Endothelial cell of umbilical vein (primary cell): Measurements from ENCODE around the gene LYSMD3. TPM values are rescaled to one million over a fixed set of nuclear protein-coding genes. Genes with fewer than 3 reads are reported as not detected.

Experiments used
- BruUV-seq: library from RNA; stranded (reverse); fragments of 400-500 nt; replicated peaks from 2 replicates; lab custom pipeline; 2021; lab: Mats Ljungman, UMichigan
- CTCF ChIA-PET: fragments of 300-600, 350-600 bp; sonication (Branson Sonifier 250); formaldehyde crosslinking; loops from one replicate; lab custom pipeline; 2021; ENCODE audit warnings: antibody characterized with exemption, inconsistent platforms; lab: Charles Lee
- POLR2A ChIA-PET: fragments of 300-600, 350-600 bp; sonication (Branson Sonifier 250); formaldehyde crosslinking; loops from one replicate; lab custom pipeline; 2021; ENCODE audit warnings: antibody characterized with exemption, inconsistent platforms; lab: Charles Lee
- DNase-seq: peaks from one replicate; pipeline ENCODE4 v3.0.0-alpha.2; 2011; ENCODE audit warnings: low read depth, low spot score
- FAIRE-seq: peaks from 2 replicates; lab custom pipeline; 2011; peaks lifted over from hg19 to GRCh38; lab: Jason Lieb, UNC
- H2AFZ ChIP-seq: 2 replicates; pipeline ENCODE4 v1.6.0; 2012; ENCODE audit warnings: low read depth, low read length, control low read depth, inconsistent platforms
- H3K27ac ChIP-seq: 2 replicates; pipeline ENCODE4 v1.5.1; 2011; ENCODE audit warnings: low read depth, mild to moderate bottlenecking, control low read depth, low read length, moderate library complexity; ENCODE audit not compliant: insufficient read depth
- H3K27me3 ChIP-seq, 2 experiments: 2 replicates each; pipeline versions ENCODE4 v1.6.0 to v1.6.1; 2011; ENCODE audit warnings: low read length in 2 of 2, mixed read lengths in 1 of 2; ENCODE audit not compliant: control insufficient read depth in 2 of 2, insufficient read depth in 2 of 2
- H3K36me3 ChIP-seq, 2 experiments: 2 replicates in 1 of 2; 3 replicates in 1 of 2; pipeline ENCODE4 v1.5.1; 2011; ENCODE audit warnings: low read length in 2 of 2, mild to moderate bottlenecking in 1 of 2, moderate library complexity in 1 of 2; ENCODE audit not compliant: control insufficient read depth in 2 of 2, insufficient read depth in 2 of 2; ENCODE audit errors: extremely low read depth in 1 of 2
- H3K4me1 ChIP-seq: 3 replicates; pipeline ENCODE4 v1.5.1; 2011; ENCODE audit warnings: mild to moderate bottlenecking, low read length; ENCODE audit not compliant: control insufficient read depth, insufficient read depth; ENCODE audit errors: extremely low read depth
- H3K4me2 ChIP-seq: 2 replicates; pipeline ENCODE4 v1.6.1; 2011; ENCODE audit warnings: low read length, control low read depth, mixed read lengths; ENCODE audit not compliant: insufficient read depth
- H3K4me3 ChIP-seq, 3 experiments: fragments of 200-600 bp in 1 of 3; sonication (generic), shearing (Covaris generic) in 1 of 3; replicated peaks in 1 of 3; 2 replicates each; pipeline ENCODE4 v1.5.1; 2011 to 2016; ENCODE audit warnings: control low read depth in 3 of 3, low read length in 3 of 3, mild to moderate bottlenecking in 2 of 3, inconsistent platforms in 1 of 3, low read depth in 1 of 3, moderate library complexity in 1 of 3; ENCODE audit not compliant: insufficient read depth in 1 of 3
- H3K79me2 ChIP-seq: 2 replicates; pipeline ENCODE4 v1.6.0; 2012; ENCODE audit warnings: low read length, inconsistent platforms; ENCODE audit not compliant: control insufficient read depth, insufficient read depth
- H3K9ac ChIP-seq: replicated peaks from 2 replicates; pipeline ENCODE3; 2011; ENCODE audit warnings: low read length, control low read depth; ENCODE audit not compliant: insufficient read depth; ENCODE audit errors: extremely low read depth
- H3K9me1 ChIP-seq: replicated peaks from 3 replicates; pipeline ENCODE4 v1.6.0; 2011; ENCODE audit warnings: mild to moderate bottlenecking, low read length; ENCODE audit not compliant: control insufficient read depth, insufficient read depth; ENCODE audit errors: extremely low read depth
- H3K9me3 ChIP-seq: replicated peaks from 2 replicates; pipeline ENCODE4 v1.5.1; 2012; ENCODE audit warnings: low read length, inconsistent platforms; ENCODE audit not compliant: control insufficient read depth, insufficient read depth
- H4K20me1 ChIP-seq: replicated peaks from 2 replicates; pipeline ENCODE3; 2011; ENCODE audit warnings: mild to moderate bottlenecking, low read length; ENCODE audit not compliant: control insufficient read depth, insufficient read depth; ENCODE audit errors: extremely low read depth
- CTCF ChIP-seq, 2 donors: IDR thresholded peaks; 1 replicate in 1 of 2; 2 replicates in 1 of 2; pipeline ENCODE4 v1.5.1; 2011; ENCODE audit warnings: low read length in 2 of 2, mild to moderate bottlenecking in 2 of 2, moderate library complexity in 2 of 2, control low read depth in 1 of 2, inconsistent platforms in 1 of 2, low read depth in 1 of 2; ENCODE audit not compliant: insufficient read depth in 1 of 2; ENCODE audit errors: extremely low read depth in 1 of 2
- EZH2 ChIP-seq: IDR thresholded peaks from 2 replicates; pipeline ENCODE4 v1.6.1; 2012; ENCODE audit warnings: borderline replicate concordance, low read depth, mild to moderate bottlenecking, moderate library complexity, low read length, inconsistent platforms; ENCODE audit not compliant: severe bottlenecking
- GATA2 ChIP-seq: IDR thresholded peaks from 2 replicates; pipeline ENCODE4 v1.7.0; 2011; ENCODE audit warnings: low read depth, mild to moderate bottlenecking, moderate library complexity, mixed read lengths, low read length; ENCODE audit not compliant: insufficient read length, insufficient read depth
- POLR2A ChIP-seq: IDR thresholded peaks from 2 replicates; pipeline ENCODE4 v1.6.1; 2012; ENCODE audit warnings: low read depth, mild to moderate bottlenecking, control low read depth, low read length
- POLR2AphosphoS5 ChIP-seq: IDR thresholded peaks from 2 replicates; pipeline ENCODE4 v1.6.1; 2012; ENCODE audit warnings: low read depth, mild to moderate bottlenecking, control low read depth, low read length, moderate library complexity; ENCODE audit not compliant: insufficient read depth
- dilution Hi-C: fragments of 300-500 bp; cut with MboI; formaldehyde crosslinking; loops from one replicate; pipeline ENCODE4 v1.15.0; 2019; ENCODE audit warnings: low sequenced_read_pairs; ENCODE audit not compliant: extremely low pct_ligation_motif_present
- intact Hi-C: fragments of 100-400 bp; cut with micrococcal nuclease; formaldehyde crosslinking; loops from one replicate; pipeline ENCODE4 v1.10.0; 2022
- polyA plus RNA-seq, 4 experiments: library from polyadenylated mRNA; depleted of rRNA in 3 of 4; stranded (reverse) in 3 of 4; unstranded in 1 of 4; fragments of >200 nt; gene quantifications; 2 replicates each; pipeline versions ENCODE4 v1.2.1 to v1.2.3, GENCODE V29; 2011 to 2012; ENCODE audit warnings: missing spikeins in 1 of 4
- total RNA-seq: library from RNA; stranded (reverse); gene quantifications from 2 replicates; pipeline ENCODE4 v1.2.3, GENCODE V29; 2021
- TF ChIP-seq, protein P1 (sequence below): IDR thresholded peaks from 2 replicates; pipeline ENCODE4 v1.6.1; 2011; ENCODE audit not compliant: insufficient read depth, insufficient read length

Gene LYSMD3
- total and polyA plus RNA-seq, 2 donors (not counting 3 experiments of a cell fraction or from before 2014, with no cell fraction given), result 6.0 to 21.3 TPM

- H3K9me1 ChIP-seq, result no peaks in the 10 kb centered on the region
- BruUV-seq, result no TSS peak
- no peak overlapping the region for H3K9ac ChIP-seq
- no peak overlapping the region for H3K4me3 ChIP-seq
- no peaks in the 10 kb centered on the region for H3K9me3 ChIP-seq
- H4K20me1 ChIP-seq, result no peaks in the 10 kb centered on the region
- no peak for TF ChIP-seq POLR2AphosphoS5
- no peak for TF ChIP-seq CTCF (IDR thresholded peaks at IDR 0.05; ENCODE audit: extremely low read depth in 1 of 2, insufficient read depth in 1 of 2, low read depth in 1 of 2, low read length in 2 of 2)
- ChIA-PET POLR2A (no interaction called here), CTCF (no interaction called here)
- no peaks in the 10 kb centered on the region for H3K4me1 ChIP-seq
- intact Hi-C loops (no loop called here), dilution Hi-C loops (no loop called here)
- no peak overlapping the region for H3K4me2 ChIP-seq
- FAIRE-seq (no peak), DNase-seq (peak; percentile 23)
- H3K27ac ChIP-seq, result no peak overlapping the region
- H2AFZ ChIP-seq, result no peak overlapping the region
- H3K79me2 ChIP-seq, result no peaks in the 10 kb centered on the region
- no peaks in the 10 kb centered on the region for H3K27me3 ChIP-seq
- H3K36me3 ChIP-seq, result no peaks in the 10 kb centered on the region
Observed at GRCh38 chr5:90504743-90505142, 24.6 kb downstream of the LYSMD3 start.

GRCh38 chr5:90503596-90503995, 25.8 kb downstream of the LYSMD3 start:
- Histone ChIP-seq H3K4me3 (no peak overlapping the region), H2AFZ (no peak overlapping the region), H3K9me1 (no peaks in the 10 kb centered on the region), H3K27ac (no peak overlapping the region), H3K79me2 (no peaks in the 10 kb centered on the region), H3K9me3 (no peaks in the 10 kb centered on the region), H3K4me1 (no peaks in the 10 kb centered on the region), H3K4me2 (no peak overlapping the region), H4K20me1 (no peaks in the 10 kb centered on the region), H3K9ac (no peak overlapping the region), H3K27me3 (no peaks in the 10 kb centered on the region), H3K36me3 (no peaks in the 10 kb centered on the region)
- TF ChIP-seq GATA2, result no peak
- no peak for TF ChIP-seq POLR2AphosphoS5
- no peak for TF ChIP-seq POLR2A
- TF ChIP-seq, protein P1, sequence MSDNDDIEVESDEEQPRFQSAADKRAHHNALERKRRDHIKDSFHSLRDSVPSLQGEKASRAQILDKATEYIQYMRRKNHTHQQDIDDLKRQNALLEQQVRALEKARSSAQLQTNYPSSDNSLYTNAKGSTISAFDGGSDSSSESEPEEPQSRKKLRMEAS, result no peak
- TF ChIP-seq CTCF (IDR thresholded peaks at IDR 0.05; ENCODE audit: extremely low read depth in 1 of 2, insufficient read depth in 1 of 2, low read depth in 1 of 2, low read length in 2 of 2), result no peak
- no peak for TF ChIP-seq EZH2
- no peak for DNase-seq
- no TSS peak for BruUV-seq
- FAIRE-seq, result no peak
- POLR2A ChIA-PET, result no interaction called here
- CTCF ChIA-PET, result interaction anchor here (1.0 to 1.6 kb wide), 2 partner anchors 26 to 64 kb away, joined by 3 to 5 read pairs; no protein-coding TSS in a partner anchor
- intact Hi-C loops, result no loop called here
- dilution Hi-C loops, result no loop called here
